ENCODE data around the gene FNTB. TPM values are rescaled to one million over a fixed set of nuclear protein-coding genes. Genes with fewer than 3 reads are reported as not detected.

Gene FNTB
- total RNA-seq, 4 donors from 2014 or later: 34.0 to 48.6 (median 38.8) TPM

DNA sequence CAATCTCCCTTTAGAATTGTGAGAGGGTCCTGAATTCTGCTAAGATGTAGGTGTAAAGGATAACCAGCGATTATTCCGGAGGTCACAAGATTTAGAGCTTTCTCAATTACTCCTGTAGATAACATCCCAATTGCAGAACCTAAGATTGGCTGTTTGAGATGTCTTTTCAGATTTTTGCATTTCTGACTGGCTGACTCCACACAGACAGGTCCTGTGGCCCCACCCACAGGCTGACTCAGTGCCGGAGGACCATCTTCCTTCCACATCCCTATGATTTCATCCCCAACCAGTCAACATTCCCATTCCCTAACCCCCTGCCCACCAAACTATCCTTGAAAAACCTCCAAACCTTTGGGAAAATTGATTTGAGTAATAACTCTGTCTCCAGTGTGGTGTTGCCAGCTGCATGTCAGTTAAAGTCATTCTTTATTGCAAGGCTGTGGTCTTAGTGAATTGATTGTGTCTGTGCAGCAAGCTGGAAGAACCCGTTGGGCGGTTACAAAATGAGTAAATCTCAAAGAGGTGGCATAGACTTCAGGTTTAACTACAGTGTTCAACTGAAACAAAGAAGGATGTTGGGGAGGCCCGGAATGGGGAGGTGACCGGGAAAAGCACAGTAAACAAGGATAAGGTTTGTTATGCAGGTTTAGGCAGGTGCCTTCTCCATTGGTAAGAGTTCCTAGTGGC is 10.6 kb downstream of the FNTB start:
- H3K4me3 ChIP-seq (ENCODE audit: low read depth, poor library complexity, severe bottlenecking): no peak overlapping the region
- WGBS, 2 donors: 60 to 76% methylated on average over 7 of the region's 7 CpGs
- TF ChIP-seq POLR2A (IDR thresholded peaks at IDR 0.05): no peak
- TF ChIP-seq, protein P1, sequence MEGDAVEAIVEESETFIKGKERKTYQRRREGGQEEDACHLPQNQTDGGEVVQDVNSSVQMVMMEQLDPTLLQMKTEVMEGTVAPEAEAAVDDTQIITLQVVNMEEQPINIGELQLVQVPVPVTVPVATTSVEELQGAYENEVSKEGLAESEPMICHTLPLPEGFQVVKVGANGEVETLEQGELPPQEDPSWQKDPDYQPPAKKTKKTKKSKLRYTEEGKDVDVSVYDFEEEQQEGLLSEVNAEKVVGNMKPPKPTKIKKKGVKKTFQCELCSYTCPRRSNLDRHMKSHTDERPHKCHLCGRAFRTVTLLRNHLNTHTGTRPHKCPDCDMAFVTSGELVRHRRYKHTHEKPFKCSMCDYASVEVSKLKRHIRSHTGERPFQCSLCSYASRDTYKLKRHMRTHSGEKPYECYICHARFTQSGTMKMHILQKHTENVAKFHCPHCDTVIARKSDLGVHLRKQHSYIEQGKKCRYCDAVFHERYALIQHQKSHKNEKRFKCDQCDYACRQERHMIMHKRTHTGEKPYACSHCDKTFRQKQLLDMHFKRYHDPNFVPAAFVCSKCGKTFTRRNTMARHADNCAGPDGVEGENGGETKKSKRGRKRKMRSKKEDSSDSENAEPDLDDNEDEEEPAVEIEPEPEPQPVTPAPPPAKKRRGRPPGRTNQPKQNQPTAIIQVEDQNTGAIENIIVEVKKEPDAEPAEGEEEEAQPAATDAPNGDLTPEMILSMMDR (IDR thresholded peaks at IDR 0.05): no peak
- peak; percentile 39 to 48 for DNase-seq (ENCODE audit: low spot score in 2 of 2)
- intact Hi-C loops (cut with DNase I; ENCODE audit: low total_unique reads): no loop called here

DNA sequence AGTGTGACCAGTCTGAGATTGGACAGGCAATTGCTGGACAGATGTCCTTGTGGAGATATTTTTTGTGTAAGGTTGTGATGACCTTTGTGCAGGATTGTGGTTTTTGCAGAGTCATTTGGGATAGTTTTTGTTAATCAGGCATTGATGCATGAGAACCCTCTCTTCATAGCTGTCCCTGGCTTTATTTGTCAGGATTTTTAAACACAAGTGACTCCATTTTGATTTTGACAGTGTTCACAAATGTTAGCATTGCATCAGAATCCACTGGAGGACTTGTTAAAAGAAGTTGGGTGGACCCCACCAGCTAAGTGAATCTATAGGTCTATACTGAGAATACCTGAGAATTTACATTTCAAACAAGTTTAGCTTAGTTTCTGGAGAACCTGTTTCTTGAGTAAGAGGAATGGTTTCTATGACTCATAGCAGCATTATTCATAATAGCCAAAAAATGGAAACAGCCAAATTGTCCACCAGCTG is 11.8 kb downstream of the FNTB start:
- intact Hi-C loops (cut with DNase I; ENCODE audit: low total_unique reads): no loop called here
- no peak for TF ChIP-seq POLR2A (IDR thresholded peaks at IDR 0.05)
- TF ChIP-seq, protein P1 (IDR thresholded peaks at IDR 0.05): no peak
- DNase-seq (ENCODE audit: low spot score in 2 of 2): no peak
- H3K4me3 ChIP-seq (ENCODE audit: low read depth, poor library complexity, severe bottlenecking): no peak overlapping the region

DNA sequence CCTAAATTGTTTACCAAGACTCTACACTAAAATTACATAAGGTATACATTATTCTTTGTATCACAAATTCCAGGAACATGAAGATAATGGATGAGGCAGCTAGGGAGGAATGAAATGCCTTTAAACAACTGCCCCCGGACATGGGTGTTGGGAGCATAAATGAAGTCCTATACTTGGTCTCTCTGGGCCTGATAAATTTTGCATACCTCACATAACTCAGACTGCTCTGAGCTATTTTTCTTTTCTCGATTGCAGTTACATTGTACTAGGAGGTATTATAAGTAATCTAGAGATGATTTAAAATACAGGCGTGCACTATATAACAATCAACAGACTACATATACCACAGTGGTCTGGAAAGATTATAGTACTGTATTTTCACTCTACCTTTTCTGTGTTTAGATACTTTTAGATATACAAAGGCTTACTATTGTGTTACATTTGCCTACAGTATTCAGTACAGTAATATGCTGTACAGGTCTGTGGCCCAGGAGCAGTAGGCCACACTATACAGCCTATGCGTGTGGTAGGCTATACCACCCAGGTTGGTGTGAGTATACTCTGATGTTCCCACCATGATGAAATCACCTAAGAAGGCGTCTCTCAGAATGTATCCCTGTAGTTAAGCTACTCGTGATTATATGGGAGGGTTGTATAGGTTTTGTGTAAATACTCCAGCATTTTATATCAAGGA is 14.3 kb downstream of the FNTB start:
- intact Hi-C loops (cut with DNase I; ENCODE audit: low total_unique reads): no loop called here
- no peak overlapping the region for H3K4me3 ChIP-seq (ENCODE audit: low read depth, poor library complexity, severe bottlenecking)
- whole genome bisulfite sequencing, 2 donors: 84 to 87% methylated on average over 6 of the region's 6 CpGs
- TF ChIP-seq, protein P1 (IDR thresholded peaks at IDR 0.05): no peak
- TF ChIP-seq POLR2A (IDR thresholded peaks at IDR 0.05): no peak
- peak in 1 of 2 donors; percentile 18 for DNase-seq (ENCODE audit: low spot score in 2 of 2)

DNA sequence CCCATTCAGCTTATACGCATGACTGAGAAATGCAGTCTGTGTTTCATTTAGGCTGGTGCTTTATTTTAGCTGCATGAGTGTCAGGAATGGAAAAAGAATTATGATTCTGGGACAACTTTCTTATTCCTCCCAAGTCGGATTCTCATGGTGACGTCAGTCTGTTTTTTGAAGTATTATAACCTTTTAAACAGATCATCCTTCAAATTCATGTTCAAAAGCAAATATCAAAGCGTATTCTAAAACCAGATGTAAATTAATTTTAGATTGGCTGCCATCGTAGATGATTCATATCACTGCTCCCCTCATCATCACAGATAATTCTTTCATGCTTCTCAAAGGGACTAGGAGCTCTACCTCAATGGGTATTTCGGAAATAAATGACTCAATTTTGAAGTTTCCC is 15.0 kb downstream of the FNTB start:
- 77 to 81% methylated on average over 6 of the region's 6 CpGs for WGBS, 2 donors
- TF ChIP-seq, protein P1 (IDR thresholded peaks at IDR 0.05): no peak
- TF ChIP-seq POLR2A (IDR thresholded peaks at IDR 0.05): no peak
- H3K4me3 ChIP-seq (ENCODE audit: low read depth, poor library complexity, severe bottlenecking): no peak overlapping the region
- DNase-seq (ENCODE audit: low spot score in 2 of 2): no peak
- intact Hi-C loops (cut with DNase I; ENCODE audit: low total_unique reads): no loop called here

DNA sequence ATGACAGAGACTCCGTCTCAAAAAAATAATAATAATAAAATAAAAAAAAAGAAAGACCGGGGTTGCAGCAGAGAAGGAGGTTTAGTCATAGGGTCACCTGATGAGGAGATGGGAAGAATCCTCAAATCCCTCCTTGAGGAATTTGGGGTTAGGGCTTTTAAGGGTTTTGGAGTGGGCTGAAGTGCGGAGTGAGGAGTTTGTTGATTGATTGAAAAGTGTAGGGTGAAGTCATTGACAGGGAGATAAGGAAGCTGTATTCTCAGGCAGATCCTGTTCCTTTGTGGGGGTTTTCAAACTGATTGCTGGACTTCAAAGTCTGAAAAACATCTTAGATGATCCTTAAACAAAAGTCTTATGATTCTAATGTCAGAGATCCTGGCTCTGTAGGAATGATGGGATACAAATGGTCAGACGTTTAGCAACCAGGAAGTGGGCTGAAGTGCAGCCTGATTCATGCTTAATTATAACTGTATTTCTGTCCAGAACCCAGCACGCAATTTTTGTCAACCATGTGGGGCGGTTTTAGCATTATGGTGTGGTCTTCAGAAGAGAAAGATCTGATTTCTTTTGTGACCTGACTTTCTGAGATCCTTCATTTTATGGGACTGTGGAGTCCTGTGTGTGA is 16.0 kb downstream of the FNTB start:
- WGBS, 2 donors: 74 to 77% methylated on average over 6 of the region's 6 CpGs
- DNase-seq (ENCODE audit: low spot score in 2 of 2): peak in 1 of 2 donors; percentile 8
- intact Hi-C loops (cut with DNase I; ENCODE audit: low total_unique reads): no loop called here
- no peak for TF ChIP-seq POLR2A (IDR thresholded peaks at IDR 0.05)
- H3K4me3 ChIP-seq (ENCODE audit: low read depth, poor library complexity, severe bottlenecking): no peak overlapping the region

DNA sequence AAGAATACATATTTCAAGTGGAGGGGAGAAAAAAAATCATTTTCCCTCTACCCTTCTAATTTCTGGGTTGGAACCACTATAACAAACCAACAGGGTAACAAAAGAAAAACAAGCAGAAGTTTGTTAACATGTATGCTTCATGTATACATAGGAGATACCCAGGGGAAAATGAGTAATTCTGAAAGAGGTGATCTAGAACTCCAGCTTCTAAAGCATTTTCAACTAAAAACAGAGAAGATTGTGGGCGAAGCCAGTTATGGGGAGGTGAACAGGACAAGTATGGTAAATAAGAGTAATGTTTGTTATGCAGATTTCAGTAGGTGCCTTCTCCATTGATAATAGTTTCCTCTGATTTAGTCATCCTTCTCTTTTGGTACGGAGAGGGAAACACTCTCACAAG is 16.7 kb downstream of the FNTB start:
- TF ChIP-seq, protein P1 (IDR thresholded peaks at IDR 0.05): no peak
- no peak for TF ChIP-seq POLR2A (IDR thresholded peaks at IDR 0.05)
- no peak for DNase-seq (ENCODE audit: low spot score in 2 of 2)
- intact Hi-C loops (cut with DNase I; ENCODE audit: low total_unique reads): no loop called here
- WGBS, 2 donors: 91 to 93% methylated on average over 2 of the region's 2 CpGs
- H3K4me3 ChIP-seq (ENCODE audit: low read depth, poor library complexity, severe bottlenecking): no peak overlapping the region

Data from lower leg skin (tissue), 4 donors.